H9 (cell line): Measurements from ENCODE around the gene TMEM59. TPM values are rescaled to one million over a fixed set of nuclear protein-coding genes. Genes with fewer than 3 reads are reported as not detected.

Experiments
- DNase-seq: peaks from one replicate; pipeline ENCODE4 v3.0.0-alpha.2; 2017
- H2AFZ ChIP-seq: one replicate; pipeline ENCODE4 v1.6.1; 2013; ENCODE audit warnings: mild to moderate bottlenecking, low read length, control low read depth, moderate library complexity
- H2AK5ac ChIP-seq: 2 replicates; pipeline ENCODE4 v1.6.1; 2013; ENCODE audit warnings: low read length, control low read depth, mixed read lengths; ENCODE audit not compliant: insufficient read length
- H2BK120ac ChIP-seq: one replicate; pipeline ENCODE4 v1.6.1; 2013; ENCODE audit warnings: low read depth, mild to moderate bottlenecking, low read length, control low read depth, inconsistent platforms; ENCODE audit not compliant: poor library complexity, severe bottlenecking
- H2BK12ac ChIP-seq: 2 replicates; pipeline ENCODE4 v1.6.1; 2013; ENCODE audit warnings: low read length, control low read depth, mixed read lengths, low read depth; ENCODE audit not compliant: insufficient read length
- H2BK15ac ChIP-seq: 2 replicates; pipeline ENCODE4 v1.6.1; 2013; ENCODE audit warnings: low read depth, low read length, control low read depth
- H2BK20ac ChIP-seq: one replicate; pipeline ENCODE4 v1.6.1; 2013; ENCODE audit warnings: low read depth, mild to moderate bottlenecking, low read length, control low read depth, inconsistent platforms; ENCODE audit not compliant: poor library complexity, severe bottlenecking
- H2BK5ac ChIP-seq: 2 replicates; pipeline ENCODE4 v1.6.1; 2013; ENCODE audit warnings: low read length, control low read depth, mixed read lengths; ENCODE audit not compliant: insufficient read length
- H3K14ac ChIP-seq: 2 replicates; pipeline ENCODE4 v1.6.1; 2013; ENCODE audit warnings: low read length, control low read depth; ENCODE audit not compliant: insufficient read depth
- H3K18ac ChIP-seq: 2 replicates; pipeline ENCODE4 v1.6.1; 2013; ENCODE audit warnings: low read depth, mild to moderate bottlenecking, mixed read lengths, low read length, control low read depth; ENCODE audit not compliant: insufficient read length
- H3K23ac ChIP-seq: 2 replicates; pipeline ENCODE4 v1.6.1; 2013; ENCODE audit warnings: low read length, control low read depth, mixed read lengths, low read depth; ENCODE audit not compliant: insufficient read length
- H3K23me2 ChIP-seq: 2 replicates; pipeline ENCODE4 v1.6.1; 2013; ENCODE audit warnings: low read depth, mild to moderate bottlenecking, mixed read lengths, low read length, control low read depth; ENCODE audit not compliant: insufficient read length, poor library complexity, severe bottlenecking
- H3K27ac ChIP-seq: 2 replicates; pipeline ENCODE4 v1.5.1; 2013; ENCODE audit warnings: low read length, control low read depth, mixed read lengths, low read depth; ENCODE audit not compliant: insufficient read length
- H3K27me3 ChIP-seq: 2 replicates; pipeline ENCODE4 v1.6.1; 2013; ENCODE audit warnings: low read length, control low read depth, inconsistent platforms; ENCODE audit not compliant: insufficient read depth
- H3K4ac ChIP-seq: 2 replicates; pipeline ENCODE4 v1.6.1; 2013; ENCODE audit warnings: low read depth, mild to moderate bottlenecking, control low read depth, inconsistent platforms, low read length, moderate library complexity
- H3K4me1 ChIP-seq: 2 replicates; pipeline ENCODE4 v1.6.1; 2013; ENCODE audit warnings: low read length, control low read depth, inconsistent platforms; ENCODE audit not compliant: insufficient read depth
- H3K4me2 ChIP-seq: 2 replicates; pipeline ENCODE4 v1.6.1; 2013; ENCODE audit warnings: low read length, control low read depth, mixed read lengths; ENCODE audit not compliant: insufficient read length, insufficient read depth
- H3K56ac ChIP-seq: 2 replicates; pipeline ENCODE4 v1.6.1; 2013; ENCODE audit warnings: low read depth, mild to moderate bottlenecking, mixed read lengths, low read length, control low read depth; ENCODE audit not compliant: insufficient read length
- H3K79me1 ChIP-seq: 2 replicates; pipeline ENCODE4 v1.6.1; 2013; ENCODE audit warnings: low read depth, mild to moderate bottlenecking, moderate library complexity, low read length, control low read depth, inconsistent platforms; ENCODE audit not compliant: insufficient read depth, poor library complexity, severe bottlenecking
- H3K79me2 ChIP-seq: 2 replicates; pipeline ENCODE4 v1.6.1; 2013; ENCODE audit warnings: low read length, control low read depth, inconsistent platforms; ENCODE audit not compliant: insufficient read depth
- H3K9ac ChIP-seq: 2 replicates; pipeline ENCODE4 v1.6.1; 2013; ENCODE audit warnings: low read length, control low read depth, mixed read lengths; ENCODE audit not compliant: insufficient read length; ENCODE audit errors: extremely low read depth
- H3K9me3 ChIP-seq: one replicate; pipeline ENCODE4 v1.6.1; 2013; ENCODE audit warnings: low read depth, low read length, inconsistent platforms; ENCODE audit not compliant: control insufficient read depth
- H3T11ph ChIP-seq: one replicate; pipeline ENCODE4 v1.6.1; 2013; ENCODE audit warnings: mild to moderate bottlenecking, low read length, control low read depth, inconsistent platforms
- H4K20me1 ChIP-seq: one replicate; pipeline ENCODE4 v1.6.1; 2013; ENCODE audit not compliant: control insufficient read depth, insufficient read length, insufficient read depth
- H4K5ac ChIP-seq: 2 replicates; pipeline ENCODE4 v1.6.1; 2013; ENCODE audit warnings: low read depth, mild to moderate bottlenecking, mixed read lengths, low read length, control low read depth; ENCODE audit not compliant: insufficient read length
- H4K8ac ChIP-seq: replicated peaks from 2 replicates; pipeline ENCODE4 v1.6.1; 2013; ENCODE audit warnings: low read length, control low read depth, mixed read lengths, low read depth; ENCODE audit not compliant: insufficient read length
- H4K91ac ChIP-seq: 2 replicates; pipeline ENCODE4 v1.6.1; 2013; ENCODE audit warnings: low read depth, mild to moderate bottlenecking, moderate library complexity, mixed read lengths, low read length, control low read depth; ENCODE audit not compliant: insufficient read length
- H3K27ac Mint-ChIP-seq, 3 experiments: 2 replicates in 2 of 3; 3 replicates in 1 of 3; pipeline ENCODE4 v1.8.0; 2020 to 2021; ENCODE audit warnings: mixed read lengths in 3 of 3, mild to moderate bottlenecking in 1 of 3, moderate library complexity in 1 of 3
- H3K27me3 Mint-ChIP-seq: 2 replicates; pipeline ENCODE4 v1.8.0; 2021; ENCODE audit warnings: low read depth, mild to moderate bottlenecking, moderate library complexity, mixed read lengths
- H3K36me3 Mint-ChIP-seq, 3 experiments: 2 replicates in 2 of 3; 3 replicates in 1 of 3; pipeline ENCODE4 v1.8.0; 2020 to 2021; ENCODE audit warnings: low read depth in 3 of 3, mixed read lengths in 3 of 3; ENCODE audit not compliant: insufficient read depth in 1 of 3
- H3K4me1 Mint-ChIP-seq, 2 experiments: 2 replicates each; pipeline ENCODE4 v1.8.0; 2020; ENCODE audit warnings: mixed read lengths in 2 of 2
- H3K4me3 Mint-ChIP-seq, 2 experiments: 2 replicates in 1 of 2; 3 replicates in 1 of 2; pipeline ENCODE4 v1.8.0; 2020 to 2021; ENCODE audit warnings: mild to moderate bottlenecking in 2 of 2, mixed read lengths in 2 of 2, moderate library complexity in 1 of 2
- H3K9me3 Mint-ChIP-seq, 2 experiments: 2 replicates in 1 of 2; 3 replicates in 1 of 2; pipeline ENCODE4 v1.8.0; 2020; ENCODE audit warnings: mild to moderate bottlenecking in 2 of 2, mixed read lengths in 2 of 2, moderate library complexity in 1 of 2
- CTCF ChIP-seq: fragments of 200-600 bp; sonication (generic); conservative IDR thresholded peaks from 3 replicates; pipeline ENCODE4 v1.8.0; 2021; ENCODE audit warnings: antibody characterized with exemption, mild to moderate bottlenecking
- WGBS: extraction: QIAGEN DNeasy Blood & Tissue Kit; methylation state at CpG from one replicate; pipeline ENCODE4 v1.1.7; 2013; ENCODE audit warnings: missing lambda C conversion rate, low lambda C conversion rate, mixed read lengths; ENCODE audit not compliant: insufficient read length; ENCODE audit errors: extremely low coverage; 5-methylcytosine and 5-hydroxymethylcytosine counted together
- total RNA-seq: library from RNA; stranded (reverse); gene quantifications from 2 replicates; pipeline ENCODE4 v1.2.1, GENCODE V29; 2021

TMEM59 gene
- total RNA-seq, 1 experiment from 2014 or later = 111 TPM

GRCh38 chr1:53992085-53992874 lies 60.7 kb downstream of the TMEM59 start:
- Histone ChIP-seq H3K27ac (no peak overlapping the region), H2BK120ac (no peak overlapping the region), H3K79me2 (no peaks in the 10 kb centered on the region), H4K91ac (no peak overlapping the region), H2BK5ac (no peak overlapping the region), H3K18ac (no peak overlapping the region), H3K4ac (no peak overlapping the region), H3K9ac (no peak overlapping the region), H3K23ac (no peak overlapping the region), H3K9me3 (no peaks in the 10 kb centered on the region), H4K8ac (no peak overlapping the region), H3K79me1 (no peaks in the 10 kb centered on the region), H3K4me2 (no peak overlapping the region), H3K23me2 (no peaks in the 10 kb centered on the region), H2AFZ (no peak overlapping the region), H2AK5ac (no peak overlapping the region), H3K4me1 (no peaks in the 10 kb centered on the region), H3K27me3 (no peaks in the 10 kb centered on the region), H4K5ac (no peak overlapping the region), H3K14ac (no peak overlapping the region), H2BK20ac (no peak overlapping the region), H3T11ph (no peak overlapping the region), H3K56ac (no peak overlapping the region), H4K20me1 (no peaks in the 10 kb centered on the region), H2BK12ac (no peak overlapping the region), H2BK15ac (no peak overlapping the region)
- no peak overlapping the region for H3K4me3 Mint-ChIP-seq
- peaks cover 3% of the 10 kb centered on the region; the same call in 1 of the 2 replicates for H3K27me3 Mint-ChIP-seq
- DNase-seq = peak; percentile 64
- H3K36me3 Mint-ChIP-seq = no peaks in the 10 kb centered on the region; a peak in 1 of 7 replicates
- no peak overlapping the region for H3K27ac Mint-ChIP-seq
- WGBS = no CpG with 5 or more reads among the region's 4 CpGs
- H3K9me3 Mint-ChIP-seq = no peaks in the 10 kb centered on the region; a peak in 1 of 5 replicates
- no peaks in the 10 kb centered on the region for H3K4me1 Mint-ChIP-seq
- peak; percentile 70 for TF ChIP-seq CTCF
